GM19099 (cell line): ENCODE measurements around the gene MAOB.

Experiments used
- POLR2A ChIP-seq: IDR thresholded peaks from 3 replicates; pipeline ENCODE4 v1.6.1; 2011; ENCODE audit warnings: low read depth; ENCODE audit not compliant: insufficient read length; ENCODE audit errors: extremely low read depth

The MAOB gene

GRCh38 chrX:43716696-43717095 is 165.6 kb downstream of the MAOB start:
- TF ChIP-seq POLR2A: no peak
